Measurements from ENCODE around the gene PIH1D1.
"Not testable (repeated sequence)": the region's sequence is repeated elsewhere in the genome, so short reads cannot be mapped to it uniquely, and the experiment has no call there.

Gene PIH1D1

GRCh38 chr19:49453013-49453756 is 1.6 kb upstream of the PIH1D1 start, which contains the start of gene ALDH16A1:
TSS of gene ALDH16A1 (plus strand) at chr19:49453225. CDS start at chr19:49453332, 107 bp downstream.
- DNase-seq: peak; percentile 99

- no peak for DNase-seq
Measured at GRCh38 chr19:49450405-49450804, 1.2 kb downstream of the PIH1D1 start.

GRCh38 chr19:49448432-49448786 is 3.2 kb downstream of the PIH1D1 start:
- no peak for DNase-seq

- no peak for DNase-seq
Measured at GRCh38 chr19:49447485-49448431, 3.9 kb downstream of the PIH1D1 start.

GRCh38 chr19:49445997-49446396 is 5.6 kb downstream of the PIH1D1 start:
- DNase-seq: no peak

GRCh38 chr19:49444100-49444700 is 7.4 kb downstream of the PIH1D1 start:
- DNase-seq: not testable (repeated sequence)

- peak; percentile 95 for DNase-seq
Measured at GRCh38 chr19:49443366-49444099, 8.1 kb downstream of the PIH1D1 start.

- DNase-seq: peak; percentile 56
Measured at GRCh38 chr19:49442771-49443365, 8.7 kb downstream of the PIH1D1 start.

GRCh38 chr19:49442354-49442753 is 9.3 kb downstream of the PIH1D1 start:
- no peak for DNase-seq

- DNase-seq: no peak
Measured at GRCh38 chr19:49441960-49442350, 9.7 kb downstream of the PIH1D1 start.

GRCh38 chr19:49441210-49441959 is 10.2 kb downstream of the PIH1D1 start, which contains the start of gene SLC17A7:
TSS of gene SLC17A7 (minus strand) at chr19:49441527. CDS start at chr19:49441379, 148 bp downstream.
- DNase-seq: peak; percentile 24

- DNase-seq: no peak
Measured at GRCh38 chr19:49440439-49441209, 11.0 kb downstream of the PIH1D1 start.

- no peak for DNase-seq
Measured at GRCh38 chr19:49439836-49440235, 11.8 kb downstream of the PIH1D1 start.

GRCh38 chr19:49438261-49438660 is 13.4 kb downstream of the PIH1D1 start:
- no peak for DNase-seq

GRCh38 chr19:49437231-49437630 is 14.4 kb downstream of the PIH1D1 start:
- no peak for DNase-seq

- DNase-seq: peak; percentile 31
Measured at GRCh38 chr19:49436381-49437017, 15.1 kb downstream of the PIH1D1 start.

- no peak for DNase-seq
Measured at GRCh38 chr19:49435670-49436069, 15.9 kb downstream of the PIH1D1 start.

GRCh38 chr19:49434907-49435583 is 16.6 kb downstream of the PIH1D1 start:
- DNase-seq: no peak

GRCh38 chr19:49433240-49433901 is 18.2 kb downstream of the PIH1D1 start:
- no peak for DNase-seq

All from inflammatory macrophage treated with lipopolysaccharide for 4 hours (primary cell).